Activated T-cell treated with anti-CD3 and anti-CD28 coated beads, Interleukin-2, amount 50 U/mL, for 4 hours (primary cell): ENCODE data around the gene IFT81. TPM values are rescaled to one million over a fixed set of nuclear protein-coding genes. Genes with fewer than 3 reads are reported as not detected.
A peak's percentile ranks its signal among the peaks of the same experiment; 100 is the strongest.

Source experiments
- ATAC-seq, 2 donors: fragments of 200-7000 bp; cut with Tn5 transposase; one replicate each; pipeline ENCODE4 v1.10.0; 2021
- DNase-seq: peaks from one replicate; pipeline ENCODE4 v3.0.0-alpha.2; 2020
- H3K27me3 Mint-ChIP-seq: one replicate; pipeline ENCODE4 v1.8.0; 2021; ENCODE audit warnings: low read depth, mixed read lengths
- H3K36me3 Mint-ChIP-seq: one replicate; pipeline ENCODE4 v1.8.0; 2022; ENCODE audit warnings: mixed read lengths; ENCODE audit not compliant: insufficient read depth
- H3K4me1 Mint-ChIP-seq: one replicate; pipeline ENCODE4 v1.8.0; 2021; ENCODE audit warnings: low read depth, mixed read lengths
- H3K4me3 Mint-ChIP-seq: one replicate; pipeline ENCODE4 v1.8.0; 2021; ENCODE audit warnings: mild to moderate bottlenecking, moderate library complexity, mixed read lengths
- H3K9me3 Mint-ChIP-seq: one replicate; pipeline ENCODE4 v1.8.0; 2021; ENCODE audit warnings: mixed read lengths
- total RNA-seq, 3 donors: library from RNA; stranded (reverse); gene quantifications; one replicate each; pipeline ENCODE4 v1.2.1, GENCODE V29; 2021

The IFT81 gene
- total RNA-seq, 3 donors from 2014 or later, result 1.7 to 2.0 (median 1.7) TPM

GRCh38 chr12:110100315-110100970 is 23.7 kb upstream of the IFT81 start:
- H3K36me3 Mint-ChIP-seq, result no peaks in the 10 kb centered on the region
- no peaks in the 10 kb centered on the region for H3K9me3 Mint-ChIP-seq
- H3K4me1 Mint-ChIP-seq, result peaks cover 7% of the 10 kb centered on the region
- H3K4me3 Mint-ChIP-seq, result no peak overlapping the region
- no peaks in the 10 kb centered on the region for H3K27me3 Mint-ChIP-seq
- ATAC-seq (peak; percentile 65 to 81), DNase-seq (peak; percentile 58)

DNA sequence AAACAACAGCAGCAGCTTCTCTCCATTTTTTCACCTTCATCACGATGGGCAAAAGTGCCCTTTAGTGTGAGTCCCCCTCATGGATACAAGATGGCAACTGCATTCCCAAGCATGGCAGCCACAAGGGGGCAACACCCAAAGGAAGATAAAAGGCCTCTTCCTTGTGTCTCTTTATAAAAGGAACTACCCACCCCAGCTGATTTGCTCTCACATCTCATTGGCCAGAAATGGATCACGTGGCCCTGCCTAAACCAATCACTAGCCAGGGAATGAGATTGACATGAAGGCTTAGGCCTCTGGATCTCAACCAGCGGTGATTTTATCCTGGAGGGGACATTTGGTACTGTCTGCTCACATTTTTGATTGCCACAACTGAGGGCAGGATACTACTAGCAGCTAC is 21.9 kb upstream of the IFT81 start:
- Mint-ChIP-seq H3K27me3 (no peaks in the 10 kb centered on the region), H3K4me3 (no peak overlapping the region), H3K9me3 (no peaks in the 10 kb centered on the region), H3K4me1 (peaks cover 7% of the 10 kb centered on the region), H3K36me3 (no peaks in the 10 kb centered on the region)
- DNase-seq (no peak), ATAC-seq (peak; percentile 79 to 82)

DNA sequence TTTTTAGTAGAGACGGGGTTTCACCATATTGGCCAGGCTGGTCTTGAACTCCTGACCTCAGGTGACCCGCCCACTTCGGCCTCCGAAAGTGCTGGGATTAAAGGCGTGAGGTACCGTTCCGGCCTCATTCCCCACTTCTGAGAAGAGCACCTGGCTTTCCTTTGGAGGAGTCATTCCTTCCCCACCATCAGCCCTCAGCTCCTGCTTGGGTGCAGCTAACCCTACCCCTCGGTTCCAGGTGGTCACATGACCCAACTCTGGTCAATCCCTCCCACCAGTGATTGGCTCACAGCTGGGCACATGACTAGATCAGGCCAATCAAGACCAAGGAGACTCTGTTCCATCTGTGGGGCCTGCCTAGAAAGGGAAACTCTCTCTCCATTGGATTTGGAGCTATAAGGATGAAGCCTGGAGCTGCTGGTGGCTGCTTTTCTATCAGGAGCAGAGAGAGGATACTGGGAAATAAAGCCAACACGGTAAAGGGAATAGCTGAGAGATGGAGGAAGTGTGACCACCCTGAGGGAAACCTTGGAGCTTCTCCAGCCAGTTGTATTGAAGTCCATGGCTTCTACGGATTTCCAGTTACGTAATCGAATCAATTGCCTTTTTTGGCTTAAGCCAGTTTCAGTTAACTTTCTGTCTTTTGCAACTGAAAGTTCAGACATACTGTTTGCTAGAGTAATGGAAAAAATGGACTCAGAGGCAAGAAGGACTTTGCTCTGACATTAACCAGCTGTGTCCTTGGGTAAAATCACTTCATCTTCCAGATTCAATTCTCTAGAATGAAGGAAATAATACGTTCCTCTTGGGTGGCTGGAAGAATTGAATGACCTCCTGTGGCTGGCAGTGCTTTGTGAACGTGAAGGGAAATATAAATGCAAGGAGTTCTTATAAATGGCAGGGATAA is 19.7 kb upstream of the IFT81 start:
- no peaks in the 10 kb centered on the region for H3K9me3 Mint-ChIP-seq
- H3K36me3 Mint-ChIP-seq, result no peaks in the 10 kb centered on the region
- peaks cover 7% of the 10 kb centered on the region for H3K27me3 Mint-ChIP-seq
- H3K4me3 Mint-ChIP-seq, result no peak overlapping the region
- ATAC-seq (no peak), DNase-seq (no peak)
- peaks cover 7% of the 10 kb centered on the region for H3K4me1 Mint-ChIP-seq

DNA sequence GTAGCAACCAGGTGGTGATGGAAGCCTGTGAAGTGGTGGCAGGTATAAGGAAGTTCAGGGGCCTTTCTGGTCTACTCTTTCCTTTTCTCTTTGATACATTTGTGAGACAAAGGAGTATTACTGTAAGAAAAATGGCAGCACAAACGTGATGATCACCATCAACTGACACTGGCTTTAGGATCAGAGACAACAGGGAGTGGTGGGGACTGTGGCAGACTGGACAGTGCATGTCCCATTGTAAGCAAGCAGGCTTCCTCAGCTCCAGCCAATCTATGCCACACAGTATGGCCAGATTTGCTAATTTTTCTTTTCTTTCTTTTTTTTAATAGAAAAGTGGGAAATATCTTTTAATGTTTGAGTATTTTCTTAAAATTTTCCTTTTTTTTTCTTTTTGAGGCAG is 19.0 kb upstream of the IFT81 start:
- no peaks in the 10 kb centered on the region for H3K36me3 Mint-ChIP-seq
- no peak for ATAC-seq
- H3K4me3 Mint-ChIP-seq, result no peak overlapping the region
- peaks cover 6% of the 10 kb centered on the region for H3K4me1 Mint-ChIP-seq
- no peaks in the 10 kb centered on the region for H3K9me3 Mint-ChIP-seq
- H3K27me3 Mint-ChIP-seq, result peaks cover 11% of the 10 kb centered on the region
- no peak for DNase-seq

GRCh38 chr12:110105986-110106385 is 18.2 kb upstream of the IFT81 start:
- Mint-ChIP-seq H3K27me3 (peaks cover 11% of the 10 kb centered on the region), H3K4me1 (no peaks in the 10 kb centered on the region), H3K9me3 (no peaks in the 10 kb centered on the region), H3K36me3 (no peaks in the 10 kb centered on the region), H3K4me3 (no peak overlapping the region)
- no peak for DNase-seq
- no peak for ATAC-seq

DNA sequence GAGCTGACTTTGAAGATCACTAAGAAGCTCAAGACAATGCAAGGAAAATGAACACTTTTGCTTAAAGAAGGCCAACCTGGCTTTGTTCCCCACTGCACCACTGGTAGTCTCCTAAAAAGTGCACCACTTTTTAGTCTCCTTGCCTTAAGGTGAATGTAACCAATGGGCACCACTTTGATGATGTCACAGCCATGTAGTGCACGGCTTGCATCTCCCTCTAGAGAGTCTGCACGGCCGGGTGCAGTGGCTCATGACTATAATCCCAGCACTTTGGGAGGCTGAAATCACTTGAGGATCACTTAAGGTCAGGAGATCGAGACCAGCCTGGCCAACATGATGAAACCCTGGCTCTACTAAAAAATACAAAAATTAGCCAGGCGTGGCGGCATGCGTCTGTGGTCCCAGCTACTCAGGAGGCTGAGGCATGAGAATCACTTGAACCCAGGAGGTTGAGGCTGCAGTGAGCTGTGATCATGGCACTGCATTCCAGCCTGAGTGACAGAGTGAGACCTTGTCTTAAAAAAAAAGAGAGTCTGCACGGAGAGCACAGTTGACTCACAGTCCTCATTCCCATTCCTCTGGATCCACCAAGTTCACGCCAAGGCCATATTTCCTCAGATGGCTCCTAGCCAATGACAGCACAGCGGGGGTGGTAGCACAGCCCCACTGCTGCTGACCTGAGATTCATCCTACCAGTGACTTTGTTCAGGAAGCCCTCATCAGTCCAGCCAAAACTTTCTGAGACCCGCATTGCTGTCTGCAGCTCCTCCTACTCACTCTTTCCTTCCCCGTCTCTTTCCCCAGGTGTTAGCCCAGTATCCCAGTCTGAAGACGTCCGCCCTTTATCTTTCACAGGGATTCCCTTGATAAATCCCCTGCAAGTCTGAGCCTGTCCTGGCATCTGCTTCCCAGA is 16.5 kb upstream of the IFT81 start:
- H3K4me1 Mint-ChIP-seq, result no peaks in the 10 kb centered on the region
- ATAC-seq, result no peak

GRCh38 chr12:110108309-110109036 is 15.7 kb upstream of the IFT81 start:
- Mint-ChIP-seq H3K36me3 (no peaks in the 10 kb centered on the region), H3K4me1 (no peaks in the 10 kb centered on the region), H3K27me3 (peaks cover 11% of the 10 kb centered on the region), H3K9me3 (no peaks in the 10 kb centered on the region), H3K4me3 (no peak overlapping the region)
- DNase-seq (no peak), ATAC-seq (no peak)

More for the DNA sequence above, 16.5 kb upstream of the IFT81 start:
- H3K4me3 Mint-ChIP-seq, result no peak overlapping the region
- DNase-seq, result no peak
- no peaks in the 10 kb centered on the region for H3K9me3 Mint-ChIP-seq
- no peaks in the 10 kb centered on the region for H3K36me3 Mint-ChIP-seq
- H3K27me3 Mint-ChIP-seq, result peaks cover 11% of the 10 kb centered on the region

DNA sequence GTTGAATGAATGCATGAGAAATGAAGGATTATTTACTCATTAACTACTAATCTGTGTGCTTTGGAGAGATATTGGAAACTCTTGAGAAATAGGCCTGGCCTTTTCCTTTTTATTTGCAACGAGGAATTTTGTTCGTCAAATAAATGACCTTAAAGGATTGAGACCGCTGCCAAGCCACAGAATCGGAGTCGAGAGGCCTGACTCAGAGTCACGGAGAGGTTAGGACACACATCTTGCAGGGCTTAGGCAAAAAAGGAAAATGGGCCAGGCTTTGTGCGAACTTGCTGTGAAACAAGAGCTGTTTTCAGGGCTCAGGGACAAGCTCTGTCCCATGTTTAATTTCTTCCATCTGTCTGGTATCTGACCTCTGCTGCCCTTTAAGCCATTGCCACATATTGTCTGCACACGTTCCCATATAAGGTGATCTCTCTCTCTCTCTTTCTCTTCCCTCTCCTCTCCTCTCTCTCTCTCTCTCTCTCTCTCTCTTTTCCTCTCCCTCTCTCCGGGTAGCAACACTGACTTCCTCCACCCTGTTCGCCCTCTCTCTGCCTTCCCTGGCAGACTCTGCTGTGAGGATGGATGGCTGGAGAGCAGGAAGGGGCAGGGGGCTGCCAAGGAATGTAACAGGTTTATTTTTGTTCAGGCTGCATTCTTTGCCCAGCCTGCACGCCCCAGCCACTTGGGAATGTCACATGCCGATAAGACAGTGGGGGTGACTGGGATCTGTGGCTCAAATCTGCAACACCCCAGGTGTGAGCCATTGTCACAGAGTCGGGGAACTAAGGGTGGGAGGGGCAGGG is 14.9 kb upstream of the IFT81 start:
- Mint-ChIP-seq H3K27me3 (peaks cover 11% of the 10 kb centered on the region), H3K4me1 (no peaks in the 10 kb centered on the region), H3K36me3 (no peaks in the 10 kb centered on the region), H3K4me3 (no peak overlapping the region), H3K9me3 (no peaks in the 10 kb centered on the region)
- ATAC-seq (no peak), DNase-seq (no peak)

DNA sequence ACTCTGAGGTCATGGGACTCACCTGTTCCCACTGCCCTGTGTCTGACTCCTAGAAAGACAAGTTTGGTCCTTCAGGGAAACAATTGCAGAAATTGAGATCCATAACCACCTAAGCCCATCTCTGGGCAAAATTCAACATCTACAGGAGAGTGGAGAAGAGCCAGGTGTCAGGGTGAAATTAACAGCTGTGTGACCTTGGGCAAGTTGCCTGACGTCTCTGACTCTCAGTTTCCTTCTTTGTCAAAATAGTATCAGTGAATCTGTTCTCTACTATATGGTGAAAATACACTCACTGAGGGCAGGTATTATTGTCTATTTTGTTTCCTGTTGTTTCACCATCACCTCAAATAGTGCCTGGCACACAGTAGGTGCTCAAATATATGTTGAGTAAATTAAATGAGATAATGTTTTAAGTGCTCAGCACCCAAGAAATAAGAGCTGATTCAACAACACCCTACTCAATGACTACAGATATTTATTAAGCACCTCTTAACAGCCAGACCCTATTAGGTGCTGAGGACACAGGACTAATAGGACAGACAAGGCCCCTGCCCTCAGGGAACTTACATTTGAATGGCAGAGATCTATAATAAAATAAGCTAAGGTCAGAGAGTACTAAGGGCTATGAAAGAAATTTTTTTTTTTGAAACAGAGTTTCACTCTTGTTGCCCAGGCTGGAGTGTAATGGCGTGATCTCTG is 14.2 kb upstream of the IFT81 start:
- H3K4me1 Mint-ChIP-seq, result no peaks in the 10 kb centered on the region
- no peaks in the 10 kb centered on the region for H3K9me3 Mint-ChIP-seq
- H3K4me3 Mint-ChIP-seq, result no peak overlapping the region
- no peaks in the 10 kb centered on the region for H3K36me3 Mint-ChIP-seq
- peaks cover 11% of the 10 kb centered on the region for H3K27me3 Mint-ChIP-seq
- DNase-seq, result no peak
- no peak for ATAC-seq

DNA sequence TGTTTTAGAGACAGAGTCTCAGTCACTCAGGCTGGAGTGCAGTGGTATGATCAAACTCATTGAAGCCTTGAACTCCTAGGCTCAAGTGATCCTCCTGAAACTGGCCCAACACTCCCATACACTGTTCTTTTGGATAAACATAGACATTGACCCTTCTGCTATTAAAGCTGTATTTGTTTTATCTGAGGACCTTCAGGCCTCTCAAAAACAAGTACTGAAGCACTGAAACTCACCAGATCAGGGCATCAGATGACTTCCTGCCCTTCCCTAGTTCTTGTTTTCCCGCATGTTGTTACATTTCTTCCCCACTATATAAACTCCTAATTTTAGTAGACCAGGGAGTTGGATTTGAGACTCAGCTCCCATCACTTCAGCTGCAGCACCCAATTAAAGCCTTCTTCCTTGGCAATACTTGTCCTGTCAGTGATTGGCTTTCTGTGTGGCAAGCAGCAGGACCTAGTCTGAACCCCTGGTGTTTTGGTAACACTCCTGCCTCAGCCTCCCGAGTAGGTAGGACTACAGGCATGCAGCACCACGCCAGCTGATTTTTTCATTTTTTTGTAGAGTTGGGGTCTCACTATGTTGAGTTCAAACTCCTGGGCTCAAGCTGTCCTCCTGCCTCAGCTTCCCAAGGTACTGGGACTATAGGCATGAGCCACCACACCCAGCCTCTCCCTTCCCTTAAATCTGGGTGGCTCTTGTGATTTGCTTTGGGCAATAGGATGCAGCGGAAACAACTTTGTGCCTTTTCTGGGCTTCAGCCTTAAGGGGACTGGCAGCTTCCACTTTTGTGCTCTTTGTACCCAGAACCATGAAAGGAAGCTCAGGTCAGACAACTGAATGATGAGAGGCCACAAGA is 12.5 kb upstream of the IFT81 start:
- DNase-seq, result no peak
- no peaks in the 10 kb centered on the region for H3K9me3 Mint-ChIP-seq
- H3K36me3 Mint-ChIP-seq, result no peaks in the 10 kb centered on the region
- no peak overlapping the region for H3K4me3 Mint-ChIP-seq
- H3K4me1 Mint-ChIP-seq, result no peaks in the 10 kb centered on the region
- ATAC-seq, result no peak
- H3K27me3 Mint-ChIP-seq, result peaks cover 11% of the 10 kb centered on the region

DNA sequence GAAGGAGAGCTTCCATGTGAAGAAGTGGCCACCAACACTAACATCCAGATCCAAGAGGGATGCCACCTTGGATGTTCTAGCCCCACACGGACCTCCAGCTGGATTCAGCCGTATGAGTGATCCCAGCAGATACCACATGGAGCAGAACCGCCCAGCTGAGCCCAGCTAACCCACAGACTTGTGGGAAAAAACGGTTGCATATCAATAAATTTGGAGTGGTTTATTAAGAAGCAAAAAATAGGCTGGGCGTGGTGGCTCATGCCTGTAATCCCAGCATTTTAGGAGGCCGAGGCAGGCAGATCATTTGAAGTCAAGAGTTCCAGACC is 11.9 kb upstream of the IFT81 start:
- Mint-ChIP-seq H3K4me3 (no peak overlapping the region), H3K36me3 (no peaks in the 10 kb centered on the region), H3K4me1 (no peaks in the 10 kb centered on the region), H3K9me3 (no peaks in the 10 kb centered on the region), H3K27me3 (peaks cover 11% of the 10 kb centered on the region)
- no peak for DNase-seq
- ATAC-seq, result no peak

- Mint-ChIP-seq H3K4me1 (no peaks in the 10 kb centered on the region), H3K4me3 (no peak overlapping the region), H3K36me3 (no peaks in the 10 kb centered on the region), H3K27me3 (peaks cover 3% of the 10 kb centered on the region), H3K9me3 (no peaks in the 10 kb centered on the region)
- ATAC-seq, result no peak
- no peak for DNase-seq
Observed at GRCh38 chr12:110114528-110114937, 9.6 kb upstream of the IFT81 start.
